ENCODE data around the gene KRT25. TPM values are rescaled to one million over a fixed set of nuclear protein-coding genes. Genes with fewer than 3 reads are reported as not detected.
"Not testable (repeated sequence)": the region's sequence is repeated elsewhere in the genome, so short reads cannot be mapped to it uniquely, and the experiment has no call there.

KRT25 gene
- total RNA-seq, 6 experiments from 2014 or later: not detected

- Mint-ChIP-seq H3K9me3 (peaks cover 46% of the 10 kb centered on the region), H3K4me3 (no peak overlapping the region), H3K27ac (no peak overlapping the region), H3K36me3 (ENCODE audit: low read depth) (peaks cover 10% of the 10 kb centered on the region), H3K27me3 (ENCODE audit: insufficient read depth) (peaks cover 13% of the 10 kb centered on the region), H3K4me1 (ENCODE audit: low read depth) (no peaks in the 10 kb centered on the region)
- TF ChIP-seq CTCF (IDR thresholded peaks at IDR 0.05): no peak
- DNase-seq: no peak
Measured at GRCh38 chr17:40760105-40761016, 5.2 kb upstream of the KRT25 start.

GRCh38 chr17:40753804-40754203, 1.3 kb downstream of the KRT25 start:
- H3K27ac Mint-ChIP-seq: no peak overlapping the region
- H3K4me3 Mint-ChIP-seq: no peak overlapping the region
- H3K9me3 Mint-ChIP-seq: no peaks in the 10 kb centered on the region
- no peaks in the 10 kb centered on the region for H3K36me3 Mint-ChIP-seq (ENCODE audit: low read depth)
- no peak for TF ChIP-seq CTCF (IDR thresholded peaks at IDR 0.05)
- no peaks in the 10 kb centered on the region for H3K4me1 Mint-ChIP-seq (ENCODE audit: low read depth)
- H3K27me3 Mint-ChIP-seq (ENCODE audit: insufficient read depth): peaks cover 29% of the 10 kb centered on the region
- DNase-seq: no peak

GRCh38 chr17:40751065-40751464, 4.1 kb downstream of the KRT25 start:
- Mint-ChIP-seq H3K36me3 (ENCODE audit: low read depth) (no peaks in the 10 kb centered on the region), H3K27ac (no peak overlapping the region), H3K9me3 (no peaks in the 10 kb centered on the region), H3K27me3 (ENCODE audit: insufficient read depth) (peaks cover 30% of the 10 kb centered on the region), H3K4me1 (ENCODE audit: low read depth) (no peaks in the 10 kb centered on the region), H3K4me3 (no peak overlapping the region)
- DNase-seq: no peak
- no peak for TF ChIP-seq CTCF (IDR thresholded peaks at IDR 0.05)

- peaks cover 35% of the 10 kb centered on the region for H3K27me3 Mint-ChIP-seq (ENCODE audit: insufficient read depth)
Measured at GRCh38 chr17:40750391-40750790, 4.7 kb downstream of the KRT25 start.

GRCh38 chr17:40748666-40749065, 6.5 kb downstream of the KRT25 start:
- H3K27me3 Mint-ChIP-seq (ENCODE audit: insufficient read depth): peaks cover 33% of the 10 kb centered on the region
- not testable (repeated sequence) for H3K4me1 Mint-ChIP-seq (ENCODE audit: low read depth); H3K4me3 Mint-ChIP-seq; H3K36me3 Mint-ChIP-seq (ENCODE audit: low read depth); DNase-seq; H3K27ac Mint-ChIP-seq; H3K9me3 Mint-ChIP-seq

More at GRCh38 chr17:40750391-40750790, 4.7 kb downstream of the KRT25 start:
- no peak for DNase-seq
- Mint-ChIP-seq H3K9me3 (no peaks in the 10 kb centered on the region), H3K36me3 (ENCODE audit: low read depth) (no peaks in the 10 kb centered on the region), H3K27ac (no peak overlapping the region), H3K4me1 (ENCODE audit: low read depth) (no peaks in the 10 kb centered on the region), H3K4me3 (no peak overlapping the region)
- TF ChIP-seq CTCF (IDR thresholded peaks at IDR 0.05): no peak

GRCh38 chr17:40738553-40738952, 16.6 kb downstream of the KRT25 start:
- Mint-ChIP-seq H3K9me3 (peaks cover 7% of the 10 kb centered on the region), H3K36me3 (ENCODE audit: low read depth) (peaks cover 6% of the 10 kb centered on the region), H3K27me3 (ENCODE audit: insufficient read depth) (peaks cover 25% of the 10 kb centered on the region), H3K27ac (no peak overlapping the region), H3K4me1 (ENCODE audit: low read depth) (no peaks in the 10 kb centered on the region), H3K4me3 (no peak overlapping the region)
- TF ChIP-seq CTCF (IDR thresholded peaks at IDR 0.05): 0 out of 2 replicates have a peak, but pooled peaks have one; percentile 8
- DNase-seq: no peak

Data from HFFc6 (cell line).